Breast epithelium (tissue), 4 donors: ENCODE results near the gene RASSF7. TPM values are rescaled to one million over a fixed set of nuclear protein-coding genes. Genes with fewer than 3 reads are reported as not detected.

Source experiments
- DNase-seq, 2 donors: peaks; one replicate each; pipeline ENCODE4 v3.0.0-alpha.2; 2019; ENCODE audit warnings: low spot score in 2 of 2
- H3K27ac ChIP-seq, 2 donors: fragments of 200-600 bp; sonication (generic) in 1 of 2; one replicate each; pipeline ENCODE4 v1.5.1; 2016 to 2019; ENCODE audit warnings: mild to moderate bottlenecking in 1 of 2
- H3K27me3 ChIP-seq, 2 donors: fragments of 200-600 bp; sonication (generic) in 1 of 2; one replicate each; pipeline versions ENCODE4 v1.5.1 to v1.6.0; 2017 to 2019; ENCODE audit warnings: control low read depth in 1 of 2, mild to moderate bottlenecking in 1 of 2
- H3K36me3 ChIP-seq: fragments of 200-600 bp; one replicate; pipeline ENCODE4 v1.5.1; 2019
- H3K4me1 ChIP-seq, 2 donors: fragments of 200-600 bp; sonication (generic); one replicate each; pipeline ENCODE4 v1.5.1; 2016 to 2019; ENCODE audit warnings: control low read depth in 1 of 2
- H3K4me3 ChIP-seq, 3 donors: fragments of 200-600 bp; sonication (generic); 1 replicate in 2 of 3; 2 replicates in 1 of 3; pipeline ENCODE4 v1.5.1; 2016 to 2019; ENCODE audit warnings: mild to moderate bottlenecking in 3 of 3, moderate library complexity in 2 of 3
- H3K9me3 ChIP-seq, 2 donors: fragments of 200-600 bp; sonication (generic) in 1 of 2; one replicate each; pipeline ENCODE4 v1.5.1; 2016 to 2019; ENCODE audit warnings: control low read depth in 1 of 2
- POLR2A ChIP-seq: fragments of 450-650 bp; IDR thresholded peaks from one replicate; pipeline ENCODE4 v1.6.1; 2016; ENCODE audit warnings: antibody characterized with exemption, mild to moderate bottlenecking, moderate library complexity
- POLR2AphosphoS5 ChIP-seq, 3 donors: sonication (generic); formaldehyde crosslinking; IDR thresholded peaks; one replicate each; pipeline ENCODE4 v1.6.1; 2017; ENCODE audit warnings: antibody characterized with exemption in 3 of 3
- intact Hi-C: fragments of 100-400 bp; cut with DNase I; formaldehyde crosslinking; loops from one replicate; pipeline ENCODE4 v1.15.1; 2023; ENCODE audit warnings: low total_unique reads
- total RNA-seq, 3 donors: library from RNA; depleted of rRNA; stranded (reverse); fragments of >200 nt; gene quantifications; one replicate each; pipeline ENCODE4 v1.1.0, GENCODE V29; 2016
- TF ChIP-seq, protein P1 (sequence below), 3 donors: fragments of 450-650 bp; IDR thresholded peaks; one replicate each; pipeline ENCODE4 v1.5.1; 2016 to 2017; ENCODE audit warnings: antibody characterized with exemption in 3 of 3, mild to moderate bottlenecking in 3 of 3, moderate library complexity in 3 of 3

Gene RASSF7
- total RNA-seq, 3 donors from 2014 or later, result 7.5 to 58.5 (median 33.1) TPM

DNA sequence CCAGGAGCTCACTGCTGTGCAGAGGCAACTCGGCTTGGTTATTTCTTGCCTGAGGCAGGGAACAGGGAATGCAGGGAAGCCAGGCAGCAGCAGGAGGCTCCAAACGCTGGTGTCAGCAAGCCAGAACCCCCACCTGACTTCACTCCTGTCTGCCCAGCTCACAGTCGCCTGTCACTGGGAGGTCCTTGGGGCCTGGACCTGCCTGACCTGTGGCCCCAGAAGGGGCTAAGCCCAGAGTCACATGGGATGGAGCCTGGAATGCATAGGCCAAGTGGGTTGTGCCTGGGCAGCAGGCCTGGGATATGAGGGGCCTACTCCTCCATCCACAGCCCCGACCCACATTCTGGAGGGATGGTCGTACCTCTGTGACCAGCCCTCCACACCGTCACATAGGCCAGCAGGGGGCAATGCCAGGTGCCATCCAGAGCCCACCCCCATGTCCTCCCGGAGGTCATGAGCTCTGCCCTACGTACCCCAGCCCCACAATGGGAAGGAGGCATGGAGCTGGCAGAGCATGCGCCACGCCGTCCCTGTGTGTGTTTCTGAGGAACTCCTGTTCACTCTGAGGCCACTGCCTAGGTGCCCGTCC lies 5.2 kb downstream of the RASSF7 start:
- no peak for TF ChIP-seq POLR2AphosphoS5 (IDR thresholded peaks at IDR 0.05)
- TF ChIP-seq, protein P1, sequence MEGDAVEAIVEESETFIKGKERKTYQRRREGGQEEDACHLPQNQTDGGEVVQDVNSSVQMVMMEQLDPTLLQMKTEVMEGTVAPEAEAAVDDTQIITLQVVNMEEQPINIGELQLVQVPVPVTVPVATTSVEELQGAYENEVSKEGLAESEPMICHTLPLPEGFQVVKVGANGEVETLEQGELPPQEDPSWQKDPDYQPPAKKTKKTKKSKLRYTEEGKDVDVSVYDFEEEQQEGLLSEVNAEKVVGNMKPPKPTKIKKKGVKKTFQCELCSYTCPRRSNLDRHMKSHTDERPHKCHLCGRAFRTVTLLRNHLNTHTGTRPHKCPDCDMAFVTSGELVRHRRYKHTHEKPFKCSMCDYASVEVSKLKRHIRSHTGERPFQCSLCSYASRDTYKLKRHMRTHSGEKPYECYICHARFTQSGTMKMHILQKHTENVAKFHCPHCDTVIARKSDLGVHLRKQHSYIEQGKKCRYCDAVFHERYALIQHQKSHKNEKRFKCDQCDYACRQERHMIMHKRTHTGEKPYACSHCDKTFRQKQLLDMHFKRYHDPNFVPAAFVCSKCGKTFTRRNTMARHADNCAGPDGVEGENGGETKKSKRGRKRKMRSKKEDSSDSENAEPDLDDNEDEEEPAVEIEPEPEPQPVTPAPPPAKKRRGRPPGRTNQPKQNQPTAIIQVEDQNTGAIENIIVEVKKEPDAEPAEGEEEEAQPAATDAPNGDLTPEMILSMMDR (IDR thresholded peaks at IDR 0.05), result no peak
- TF ChIP-seq POLR2A, result no peak
- Histone ChIP-seq H3K27me3 (no peaks in the 10 kb centered on the region), H3K9me3 (no peaks in the 10 kb centered on the region), H3K4me1 (peaks cover 0 to 7% of the 10 kb centered on the region in 2 donors), H3K36me3 (no peaks in the 10 kb centered on the region), H3K27ac (peak overlapping the region; percentile 32 to 33), H3K4me3 (no peak overlapping the region)
- intact Hi-C loops, result loop anchor here (10.0 kb wide), 1 partner anchor 209 kb away; the partner anchor contains the start of gene GATD1
- no peak for DNase-seq

DNA sequence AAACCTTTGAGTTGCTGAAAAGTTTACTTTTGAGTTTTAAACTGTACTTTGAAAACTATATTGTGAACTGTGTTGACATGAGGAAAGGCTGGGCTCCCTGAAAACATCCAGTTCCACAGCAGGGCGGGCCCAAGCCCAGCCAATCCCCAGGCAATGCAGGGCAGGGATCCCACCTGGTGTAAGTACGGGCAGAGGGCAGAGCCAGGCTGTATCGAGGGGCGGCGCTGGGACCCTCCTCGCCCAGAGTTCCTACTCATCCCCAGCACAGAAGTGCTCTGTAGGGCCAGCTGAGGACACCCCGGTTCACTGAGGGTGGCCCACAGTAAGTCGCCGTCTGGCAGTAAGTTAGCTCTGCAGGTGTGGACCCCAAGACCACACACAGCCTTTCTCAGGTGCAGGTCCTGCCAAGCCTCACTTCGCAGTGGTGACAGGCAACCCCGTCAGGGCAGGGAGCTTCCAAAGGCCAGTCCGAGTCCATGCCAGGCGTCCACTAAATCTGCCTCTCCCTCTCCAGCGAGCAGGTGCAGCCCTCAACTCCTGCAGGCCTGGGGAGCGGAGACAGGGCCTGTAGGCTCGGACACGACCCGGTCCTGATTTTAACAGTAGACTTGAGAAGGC lies 6.3 kb downstream of the RASSF7 start:
- TF ChIP-seq, protein P1 (IDR thresholded peaks at IDR 0.05), result no peak
- TF ChIP-seq POLR2A (no peak), POLR2AphosphoS5 (IDR thresholded peaks at IDR 0.05) (no peak)
- peaks cover 0 to 7% of the 10 kb centered on the region in 2 donors for H3K4me1 ChIP-seq
- H3K4me3 ChIP-seq, result no peak overlapping the region
- no peaks in the 10 kb centered on the region for H3K9me3 ChIP-seq
- DNase-seq, result no peak
- no peaks in the 10 kb centered on the region for H3K27me3 ChIP-seq
- no peak overlapping the region for H3K27ac ChIP-seq
- no peaks in the 10 kb centered on the region for H3K36me3 ChIP-seq
- intact Hi-C loops, result loop anchor here (10.0 kb wide), 1 partner anchor 208 kb away; the partner anchor contains the start of gene GATD1

DNA sequence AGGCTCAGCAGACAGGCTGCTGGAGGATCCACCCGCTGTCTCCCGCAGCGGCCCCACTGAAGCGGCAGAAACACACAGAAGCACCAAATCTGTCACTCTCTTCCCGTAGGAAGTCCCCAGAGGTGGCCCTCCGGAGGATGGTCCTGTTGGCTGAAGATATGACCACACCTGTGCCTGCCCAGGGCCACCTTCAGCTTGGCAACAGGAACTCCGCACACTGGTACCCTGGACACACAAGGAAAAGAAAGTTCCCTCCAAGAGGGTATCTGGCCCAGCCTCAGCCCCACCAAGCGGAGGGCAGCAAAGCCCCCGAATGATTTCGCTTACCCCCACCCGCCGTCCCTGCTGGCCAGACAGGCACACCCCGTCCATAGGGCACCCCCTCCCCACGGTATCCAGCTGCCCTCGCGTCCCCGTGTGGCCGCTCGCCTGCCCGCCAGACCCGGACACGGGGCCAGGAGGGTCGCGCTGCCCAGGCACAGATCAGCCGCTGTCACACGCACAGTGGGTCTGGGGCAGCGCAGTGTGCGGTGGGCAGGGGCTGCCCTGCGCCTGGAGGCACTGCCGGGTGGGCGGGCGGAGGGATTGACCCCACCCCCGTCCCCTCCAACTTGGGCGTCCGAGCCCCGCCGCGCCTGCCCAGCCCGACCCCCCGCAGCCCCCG lies 7.0 kb downstream of the RASSF7 start:
- Histone ChIP-seq H3K27me3 (no peaks in the 10 kb centered on the region), H3K4me1 (peaks cover 0 to 7% of the 10 kb centered on the region in 2 donors), H3K4me3 (peak overlapping the region; percentile 53 to 79 (median 65)), H3K36me3 (no peaks in the 10 kb centered on the region), H3K27ac (peak overlapping the region; percentile 78 to 82), H3K9me3 (no peaks in the 10 kb centered on the region)
- no peak for TF ChIP-seq POLR2A
- TF ChIP-seq POLR2AphosphoS5 (IDR thresholded peaks at IDR 0.05), result no peak
- TF ChIP-seq, protein P1 (IDR thresholded peaks at IDR 0.05), result no peak
- intact Hi-C loops, result loop anchor here (10.0 kb wide), 1 partner anchor 207 kb away; the partner anchor contains the start of gene GATD1
- no peak for DNase-seq

DNA sequence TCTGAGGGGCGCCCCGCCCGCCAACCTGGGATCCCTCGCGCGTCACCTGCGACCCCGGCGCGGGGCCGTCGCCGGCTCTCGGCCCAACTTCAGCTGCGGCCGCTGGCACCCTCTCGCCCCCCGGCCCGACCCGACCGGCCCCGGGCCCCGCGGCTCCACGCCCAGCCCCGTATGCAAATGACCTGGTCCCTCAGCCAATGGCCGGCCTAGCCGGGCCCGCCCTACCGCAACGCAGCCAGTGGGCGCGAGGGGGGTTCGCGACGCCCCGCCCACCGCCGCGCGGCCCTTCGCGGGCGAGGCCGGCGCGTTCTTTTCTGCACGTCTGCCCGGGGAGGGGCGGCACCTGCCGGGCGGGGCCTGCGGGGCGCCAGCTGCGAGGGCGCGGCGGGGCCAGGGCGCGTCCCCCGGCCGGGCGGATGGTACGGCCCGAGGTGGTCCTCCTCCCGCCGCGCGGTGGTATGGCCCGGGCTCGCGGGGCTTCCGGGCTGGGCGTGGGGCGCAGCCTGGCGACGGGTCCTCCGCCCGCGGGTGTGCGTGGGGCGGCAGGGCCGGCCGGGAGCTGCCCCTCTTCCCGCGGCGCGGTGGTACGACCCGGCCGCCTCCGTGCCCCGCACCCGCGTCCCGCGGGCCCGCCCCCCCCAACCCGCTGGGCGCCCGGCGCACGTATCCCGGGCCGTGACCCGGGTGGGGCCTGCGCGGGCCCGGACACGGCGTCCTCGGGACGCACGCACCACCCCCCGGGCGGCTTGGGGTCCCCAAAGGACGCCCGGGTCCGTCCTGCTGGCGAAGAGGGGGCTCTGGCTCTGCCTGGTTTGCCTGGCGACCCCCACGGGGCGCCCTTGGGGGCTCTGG lies 7.8 kb downstream of the RASSF7 start:
- peaks cover 0 to 7% of the 10 kb centered on the region in 2 donors for H3K4me1 ChIP-seq
- intact Hi-C loops, result loop anchor here (10.0 kb wide), 1 partner anchor 206 kb away; the partner anchor contains the start of gene GATD1
- DNase-seq, result peak; percentile 92 to 93
- H3K9me3 ChIP-seq, result no peaks in the 10 kb centered on the region
- TF ChIP-seq POLR2A (no peak), POLR2AphosphoS5 (IDR thresholded peaks at IDR 0.05) (peak in 1 of 3 donors; percentile 10)
- H3K4me3 ChIP-seq, result peak overlapping the region; percentile 53 to 79 (median 65)
- no peaks in the 10 kb centered on the region for H3K36me3 ChIP-seq
- no peaks in the 10 kb centered on the region for H3K27me3 ChIP-seq
- H3K27ac ChIP-seq, result peak overlapping the region; percentile 78 to 82
